ENCODE data around the gene PET100.

DNA sequence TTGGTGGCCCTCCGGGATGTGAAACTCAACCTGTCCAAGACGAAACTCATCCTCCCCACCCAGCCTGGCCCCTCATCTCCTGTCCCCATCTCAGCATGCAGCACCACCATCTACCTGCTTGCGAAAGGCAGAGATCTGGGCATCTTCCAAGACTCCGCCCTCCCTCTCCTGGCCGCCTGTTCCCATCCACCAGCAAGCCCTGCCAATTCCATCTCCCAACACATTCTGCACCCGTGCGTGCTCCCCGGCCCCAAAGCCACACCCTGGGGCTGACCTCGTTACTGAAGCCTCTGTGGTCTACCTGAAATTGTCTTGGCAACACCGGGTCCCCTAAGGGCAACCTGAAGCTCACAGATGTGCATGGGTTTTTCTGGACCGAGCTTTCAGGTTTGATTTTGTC, 47.1 kb upstream of the PET100 start:
- TF ChIP-seq POLR2A (IDR thresholded peaks at IDR 0.05) (no peak), POLR2AphosphoS5 (IDR thresholded peaks at IDR 0.05) (no peak)

Measured in spleen (tissue), 3 donors.